ENCODE data around the gene DPYD.
"Not testable (repeated sequence)": the region's sequence is repeated elsewhere in the genome, so short reads cannot be mapped to it uniquely, and the experiment has no call there.

DPYD gene

DNA sequence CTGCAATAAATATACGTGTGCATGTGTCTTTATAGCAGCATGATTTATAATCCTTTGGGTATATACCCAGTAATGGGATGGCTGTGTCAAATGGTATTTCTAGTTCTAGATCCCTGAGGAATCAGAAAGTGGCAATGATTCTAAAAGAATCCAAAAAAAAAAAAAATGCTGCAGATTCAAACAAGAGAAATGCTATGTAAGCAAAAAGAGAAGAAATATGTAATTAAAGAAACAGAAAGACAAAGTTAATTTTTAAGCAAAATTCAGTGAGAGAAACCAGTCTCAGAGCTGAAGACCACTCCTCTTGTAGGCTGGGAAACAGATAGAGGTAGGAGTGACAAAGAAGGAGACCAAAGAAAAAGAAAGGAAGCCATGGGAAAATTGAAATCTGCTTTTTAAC is 571.0 kb downstream of the DPYD start:
- not testable (repeated sequence) for DNase-seq

DNA sequence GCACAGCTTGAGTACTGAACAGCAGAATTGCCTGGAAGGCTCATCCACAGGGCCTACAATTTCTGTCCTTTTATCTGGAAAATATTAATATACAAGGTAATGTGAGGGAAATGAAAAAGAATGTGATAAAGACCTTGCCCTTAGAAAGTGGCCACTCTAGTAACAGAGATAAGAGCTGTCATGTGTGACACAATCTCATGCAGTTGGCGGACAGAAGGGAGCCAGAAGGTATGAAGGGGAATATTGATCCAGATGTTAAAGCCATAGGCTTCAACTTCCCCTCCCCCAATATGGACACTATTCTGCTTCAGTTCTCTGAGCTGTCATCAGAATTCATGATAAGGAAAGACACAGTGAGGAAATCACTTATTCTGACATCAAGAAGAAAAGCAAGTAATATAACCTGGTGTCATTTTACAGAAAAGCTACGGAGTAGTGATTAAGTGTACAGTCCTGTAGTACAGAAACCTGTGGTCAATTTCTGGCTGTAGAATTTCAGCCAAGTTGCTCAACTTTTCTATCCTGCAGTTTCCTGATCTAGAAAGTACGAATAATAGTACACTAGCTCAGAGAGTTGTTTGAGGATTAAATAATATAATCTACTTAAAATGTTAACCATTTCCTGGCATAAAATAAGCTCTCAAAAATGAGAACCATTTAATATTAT is 572.1 kb downstream of the DPYD start:
- no peak for DNase-seq

DNA sequence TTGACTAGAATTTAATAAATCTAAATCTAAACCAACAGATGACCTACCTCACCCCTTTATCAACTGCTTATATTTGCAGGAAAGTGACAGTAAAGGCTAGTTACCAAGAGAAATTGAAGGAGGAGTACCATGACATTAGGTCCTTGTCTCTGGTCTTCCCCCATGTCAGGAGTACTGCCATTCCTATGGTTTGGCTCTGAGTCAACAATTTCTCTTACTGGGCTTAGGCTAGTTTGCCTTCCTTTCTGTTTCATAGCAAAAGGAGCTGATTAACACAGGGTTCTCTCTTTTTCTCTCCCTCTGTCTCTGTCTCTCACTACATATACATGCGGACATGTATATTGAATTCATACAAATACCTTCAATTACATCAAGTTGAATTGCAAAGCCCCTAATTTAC is 579.9 kb downstream of the DPYD start:
- DNase-seq, result no peak

DNA sequence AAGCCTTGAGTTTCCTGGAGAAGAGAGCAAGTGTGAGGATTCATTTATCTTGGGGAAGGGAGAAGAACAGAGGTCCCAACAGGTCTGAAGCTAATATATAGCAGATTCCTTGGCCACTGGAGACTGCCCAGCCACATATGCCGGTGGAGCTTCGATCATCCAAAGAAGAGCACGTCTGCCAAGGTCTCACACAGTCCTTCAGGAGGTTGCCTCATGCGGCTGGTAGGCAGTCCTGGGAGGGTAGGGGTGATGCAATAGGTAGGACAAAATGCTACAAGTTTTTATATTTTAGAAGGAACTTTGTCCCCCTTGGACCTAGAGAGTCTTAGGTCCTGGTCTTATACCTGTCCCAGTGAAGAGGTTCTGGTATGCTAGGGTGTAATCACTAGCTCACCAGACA is 582.5 kb downstream of the DPYD start:
- no peak for DNase-seq

DNA sequence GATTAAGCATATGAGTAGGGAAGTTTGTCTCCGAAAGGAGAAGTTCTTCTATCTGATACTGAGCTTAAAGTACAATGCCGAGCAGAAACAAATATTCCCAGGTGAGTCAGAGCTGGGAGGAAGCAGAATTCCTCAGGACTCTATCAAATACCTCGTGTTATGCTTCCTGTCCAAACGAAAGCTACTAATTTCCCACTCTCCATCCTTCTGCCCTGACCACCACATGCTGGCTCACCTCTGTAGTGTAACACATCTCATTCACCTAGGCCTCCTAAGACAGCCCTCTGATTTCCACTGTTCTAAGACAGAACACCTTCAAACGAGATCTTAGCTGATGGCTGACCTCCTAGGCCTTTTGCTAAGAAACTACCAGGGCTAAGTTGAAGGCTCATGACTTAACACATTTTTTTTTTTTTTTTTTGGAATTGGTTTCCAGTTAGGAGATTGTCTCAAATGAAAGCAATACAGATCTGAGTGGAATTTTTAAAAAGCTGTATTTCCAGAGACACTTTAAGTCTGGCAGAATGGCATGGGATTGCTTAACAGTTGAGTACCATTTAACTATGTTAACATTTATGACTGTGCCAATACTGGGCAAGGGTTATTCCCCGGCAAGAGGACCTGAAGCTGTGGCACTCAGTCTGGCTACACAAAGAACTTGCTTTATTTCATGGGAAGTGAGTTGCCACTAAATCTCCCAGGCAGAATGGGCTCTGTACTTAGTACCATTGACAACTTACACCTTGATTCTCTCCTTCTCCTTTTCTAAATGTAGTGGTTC is 583.4 kb downstream of the DPYD start:
- DNase-seq, result no peak

DNA sequence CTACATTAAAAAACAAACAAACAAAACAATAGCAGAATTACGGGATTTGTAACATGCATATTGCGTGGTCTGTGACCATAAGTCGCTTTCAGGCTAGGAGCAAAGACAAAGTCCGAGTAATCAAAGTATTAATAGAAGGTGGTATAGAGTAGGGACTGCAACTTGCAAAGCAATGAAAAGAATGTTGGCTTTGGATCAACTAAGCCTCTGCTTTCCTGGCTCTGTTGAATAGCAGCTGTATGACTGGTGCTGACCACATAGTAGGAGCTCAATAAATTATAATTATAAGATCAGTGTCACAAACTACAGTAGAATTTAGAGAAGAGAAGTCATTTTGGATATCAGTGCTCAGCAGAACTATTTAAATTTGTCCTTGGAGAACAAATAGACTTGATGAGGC is 586.4 kb downstream of the DPYD start:
- DNase-seq, result no peak

DNA sequence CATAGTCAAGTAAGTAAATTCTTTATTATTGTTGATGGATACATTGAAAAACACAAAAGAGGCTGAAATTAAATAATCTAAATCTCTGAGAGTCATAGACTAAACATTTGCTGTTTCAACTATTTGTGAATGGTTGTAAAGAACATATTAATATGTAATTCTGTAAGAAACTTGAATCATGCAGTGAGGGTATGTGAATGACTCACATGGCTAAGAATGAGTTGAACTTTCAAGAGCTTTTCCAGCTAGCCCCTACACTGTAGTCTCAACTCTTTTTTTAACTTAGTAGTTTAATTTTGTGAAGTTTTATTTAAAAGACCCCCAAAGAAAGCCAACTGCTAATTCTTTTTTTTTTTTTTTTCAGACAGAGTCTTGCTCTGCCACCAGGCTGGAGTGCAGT is 588.1 kb downstream of the DPYD start:
- DNase-seq, result no peak

DNA sequence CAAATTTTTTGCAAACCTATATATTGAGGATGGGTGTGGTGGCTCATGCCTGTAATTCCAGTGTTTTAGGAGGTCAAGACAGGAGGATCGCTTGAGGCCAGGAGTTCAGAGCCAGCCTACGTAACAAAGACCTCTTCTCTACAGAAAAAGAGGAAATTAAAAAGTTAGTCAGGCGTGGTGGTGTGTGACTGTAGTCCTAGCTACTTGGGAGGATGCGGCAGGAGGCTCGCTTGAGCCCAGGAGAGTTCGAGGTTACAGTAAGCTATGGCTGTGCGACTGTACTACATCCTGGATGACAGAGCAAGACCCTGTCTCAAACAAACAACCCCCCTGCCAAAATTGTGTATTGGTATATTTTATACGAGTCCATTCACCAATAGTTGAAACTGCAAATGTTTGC is 589.7 kb downstream of the DPYD start:
- DNase-seq, result no peak

DNA sequence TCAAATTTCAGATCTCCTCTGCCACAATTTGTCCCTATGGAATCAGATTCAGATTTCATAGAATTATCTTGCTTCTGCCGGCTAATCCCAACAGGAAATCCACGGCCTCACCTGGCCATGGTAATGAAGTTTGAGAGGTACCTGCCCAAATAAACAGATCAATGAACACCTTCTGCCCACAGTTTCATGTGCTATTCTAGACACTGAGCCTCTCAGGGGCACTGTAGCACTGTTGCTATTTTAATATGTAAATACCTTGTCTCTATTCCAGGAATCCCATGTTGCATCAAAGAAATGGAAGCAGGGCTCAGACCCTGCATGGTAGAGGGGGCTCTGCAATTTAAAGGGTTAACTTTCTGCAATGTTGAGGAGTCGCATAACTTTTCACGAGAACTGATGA is 606.1 kb downstream of the DPYD start:
- DNase-seq, result no peak

DNA sequence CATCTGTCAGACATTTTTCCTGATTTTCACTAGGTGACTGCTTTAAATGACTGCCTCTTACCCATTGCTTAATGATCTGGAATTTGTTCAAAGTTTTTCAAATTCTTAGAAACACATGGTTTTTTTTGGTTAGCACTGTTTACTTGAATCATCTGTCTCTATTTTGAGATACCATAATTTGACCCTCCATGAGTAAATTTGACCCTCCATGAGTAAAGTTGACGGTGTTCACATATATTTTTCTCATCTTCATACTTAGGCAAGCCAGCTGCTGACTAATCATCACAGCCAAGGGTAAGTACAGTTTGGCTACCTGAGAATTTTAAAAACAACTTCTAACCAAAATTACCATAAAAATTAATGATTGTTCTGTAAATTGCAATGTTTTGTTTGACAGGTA is 612.7 kb downstream of the DPYD start:
- DNase-seq, result no peak

DNA sequence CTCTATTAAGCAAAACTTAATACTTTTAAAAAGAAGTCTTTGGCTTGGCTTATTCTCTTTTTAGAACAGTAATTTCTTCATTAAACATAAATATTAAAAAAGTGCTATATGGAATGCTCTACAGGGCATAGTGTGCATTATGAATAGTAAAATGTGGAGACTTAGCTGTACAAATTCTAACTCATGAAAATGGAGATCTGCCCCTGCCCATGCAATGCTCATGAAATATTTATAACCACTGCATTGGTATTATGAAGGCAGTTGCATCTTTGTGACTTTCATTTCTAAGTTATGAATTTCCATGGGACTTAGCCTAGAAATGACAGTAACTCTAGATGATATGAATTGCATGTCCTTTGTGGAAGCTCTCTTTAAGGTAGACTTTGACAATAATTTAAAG is 613.3 kb downstream of the DPYD start:
- DNase-seq, result no peak

DNA sequence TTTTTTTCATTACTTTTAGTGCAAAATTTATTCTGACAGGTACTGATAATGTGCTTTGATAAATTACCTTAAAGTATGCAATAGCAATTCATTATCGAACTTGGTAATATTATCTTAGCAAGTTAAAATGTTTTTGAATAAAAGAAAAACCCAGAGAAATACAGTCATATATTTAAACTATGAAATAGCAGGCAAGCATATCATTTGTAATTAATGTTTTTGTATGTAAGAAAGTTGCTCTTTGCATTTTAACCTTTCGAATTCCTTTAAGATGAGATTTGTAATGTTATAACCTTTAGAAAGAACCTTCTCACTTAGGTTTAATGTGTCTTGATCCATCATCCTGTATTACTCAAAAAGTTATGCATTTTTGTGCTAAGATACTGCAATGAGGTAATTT is 613.7 kb downstream of the DPYD start:
- DNase-seq, result no peak

DNA sequence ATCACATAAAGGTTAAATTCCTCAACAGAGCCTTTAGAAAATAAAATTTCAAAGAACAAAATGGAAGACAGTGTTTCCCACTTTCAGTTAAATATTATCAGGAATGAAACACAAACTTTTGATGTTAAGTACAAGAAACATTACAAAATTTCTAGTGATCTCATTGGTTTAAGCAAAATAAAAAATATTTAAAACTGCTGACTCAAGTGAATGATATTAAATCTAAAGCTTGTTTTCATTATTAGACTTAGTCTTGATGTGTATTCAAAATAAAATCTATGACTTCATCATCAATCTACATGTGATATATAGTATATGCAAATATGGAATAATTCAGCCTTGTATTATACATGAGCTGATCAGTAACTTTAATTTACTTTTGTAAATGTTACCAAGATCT is 614.3 kb downstream of the DPYD start:
- DNase-seq, result no peak

DNA sequence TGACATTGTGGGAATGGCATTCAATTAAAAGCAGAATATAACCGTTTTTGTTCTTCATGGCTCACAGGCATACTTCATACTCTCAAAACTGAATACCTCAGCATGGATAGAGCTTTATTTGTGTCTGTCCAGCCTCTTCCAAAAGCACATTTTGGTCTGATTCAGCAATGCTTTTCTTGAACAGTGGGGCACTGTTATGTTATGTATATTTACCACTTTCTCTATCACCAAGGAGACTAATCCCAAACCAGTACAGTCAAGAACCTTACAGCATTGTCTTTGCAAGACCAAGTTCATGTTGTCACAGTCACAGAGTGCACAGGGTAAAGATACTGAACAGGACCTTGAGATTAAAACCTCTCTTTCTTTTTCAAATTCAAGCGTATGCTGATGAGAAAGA is 616.5 kb downstream of the DPYD start:
- DNase-seq, result no peak

DNA sequence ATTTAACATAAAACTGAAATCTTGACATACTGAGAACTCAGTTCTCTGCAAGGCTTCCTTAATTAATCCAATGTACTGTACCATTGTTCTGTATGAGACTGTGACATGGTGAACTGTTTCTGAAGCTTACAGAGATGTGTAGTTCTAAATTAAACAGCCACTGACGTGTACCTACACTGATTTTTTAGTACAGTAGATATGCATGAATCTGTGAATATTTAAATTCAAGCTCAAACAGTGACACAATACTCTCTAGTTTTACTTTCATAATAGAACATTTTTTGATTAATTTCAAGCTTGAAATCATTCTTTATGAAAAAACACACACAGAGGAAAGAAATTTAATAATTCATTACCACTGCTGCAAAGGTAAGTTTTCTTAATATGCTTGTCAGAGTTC is 621.9 kb downstream of the DPYD start:
- DNase-seq, result no peak

DNA sequence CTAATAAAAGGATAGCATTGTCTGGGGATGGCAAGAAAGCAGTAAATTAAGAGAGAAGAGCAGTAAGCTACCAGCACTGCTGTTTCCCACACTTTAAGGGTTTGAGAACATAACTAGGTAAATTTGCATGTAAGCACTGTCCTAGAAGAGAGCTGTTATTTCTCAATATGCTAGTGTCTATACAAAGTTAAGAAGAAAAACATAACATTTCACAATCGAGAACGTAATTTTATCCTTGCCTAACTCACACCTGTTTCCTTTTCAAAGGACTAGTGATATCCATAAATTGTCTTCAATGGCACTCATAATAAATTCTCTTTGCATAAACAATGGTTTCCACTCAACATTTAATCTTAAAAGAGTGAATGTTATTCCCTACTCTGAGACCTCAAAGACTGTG is 623.2 kb downstream of the DPYD start:
- DNase-seq, result no peak

DNA sequence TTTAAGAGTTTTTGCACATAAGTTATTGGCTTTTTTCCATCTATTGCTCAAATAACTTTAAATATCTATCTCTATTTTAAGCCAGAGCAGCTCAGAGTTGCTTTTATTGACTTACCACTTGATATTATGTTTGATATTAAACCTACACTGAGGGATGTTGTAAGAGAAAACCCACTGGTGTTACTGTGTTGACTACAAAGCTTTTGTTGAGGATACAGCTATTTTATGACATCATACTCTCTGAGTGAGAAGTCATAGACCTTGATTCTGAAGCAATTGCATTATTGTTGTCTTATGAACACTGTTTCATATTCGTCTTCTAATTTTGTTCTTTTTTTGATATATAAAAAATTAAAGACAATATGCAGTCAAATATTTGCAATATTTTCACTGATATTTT is 638.9 kb downstream of the DPYD start:
- no peak for DNase-seq

DNA sequence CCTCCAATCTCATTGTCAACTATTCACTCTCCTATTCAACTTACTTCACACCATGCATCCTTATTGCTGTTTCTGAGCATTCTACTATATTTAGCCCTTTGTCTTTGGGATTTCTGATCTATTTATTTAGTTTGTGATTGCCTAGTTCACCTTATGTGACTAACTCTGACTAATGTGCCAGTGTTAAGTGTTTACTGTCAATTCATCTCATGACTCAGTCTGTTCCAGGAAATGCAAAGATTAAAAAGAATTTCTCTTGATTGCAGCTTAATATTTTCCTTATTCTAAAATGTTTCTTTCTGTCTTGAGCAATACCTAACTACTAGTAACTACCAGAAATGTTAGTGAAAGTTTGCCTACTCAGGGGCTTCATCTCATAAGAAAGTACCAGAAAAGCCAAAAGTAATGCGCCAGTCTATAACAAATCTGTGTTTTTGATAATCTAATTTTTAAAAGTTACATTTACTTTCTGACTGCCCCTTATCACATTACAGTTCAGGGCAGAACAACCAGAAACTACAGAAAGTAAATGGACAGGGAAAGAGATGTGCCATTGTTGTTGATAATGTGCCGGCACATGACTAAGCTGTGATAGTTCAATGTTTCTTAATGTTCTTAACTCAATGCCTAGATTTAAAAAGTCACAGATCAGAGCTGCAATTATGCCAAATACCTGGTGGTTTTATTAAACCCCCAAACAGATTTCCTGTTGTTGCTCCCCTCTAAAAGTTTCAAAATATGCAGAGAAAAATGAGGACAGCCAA is 642.8 kb downstream of the DPYD start:
- no peak for DNase-seq

DNA sequence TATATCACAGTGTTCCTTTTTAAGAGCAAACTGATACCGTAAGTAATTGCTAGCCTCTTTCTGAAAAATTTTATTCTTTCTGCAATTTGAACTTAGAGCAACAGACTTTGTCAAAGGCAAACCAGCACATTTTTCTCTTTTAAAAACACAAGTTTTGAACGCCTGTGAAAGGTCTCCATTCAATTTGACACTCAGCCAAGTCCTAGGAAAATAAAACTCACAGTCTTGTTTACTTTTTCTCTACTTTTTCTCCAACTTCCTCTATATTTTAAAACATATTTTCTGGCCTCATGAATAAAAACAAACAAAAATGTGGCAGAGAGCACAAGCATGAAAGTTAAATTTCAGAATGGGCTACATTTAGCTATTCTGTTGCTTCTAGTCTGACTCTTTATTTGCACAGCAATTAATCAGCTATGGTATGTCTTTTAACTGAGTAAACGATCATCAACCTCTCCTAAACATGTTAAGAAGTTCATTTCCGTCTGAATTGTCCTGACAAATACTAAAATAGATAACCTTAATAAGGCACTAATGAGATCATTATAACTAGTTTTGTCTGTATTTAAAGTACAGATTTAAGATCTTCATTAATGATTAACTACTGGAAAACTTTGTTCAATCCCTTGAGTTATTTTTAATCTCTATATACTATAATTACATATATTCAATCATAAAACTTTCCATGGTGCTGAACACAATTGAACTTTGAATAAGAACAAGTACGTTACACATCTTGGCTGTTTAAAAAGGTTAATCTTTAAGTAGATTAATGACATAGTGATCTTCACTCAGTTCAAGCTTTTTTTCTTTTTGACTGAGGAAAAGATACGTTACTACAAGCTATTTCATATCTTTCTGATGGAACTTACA is 648.7 kb downstream of the DPYD start:
- DNase-seq, result no peak

DNA sequence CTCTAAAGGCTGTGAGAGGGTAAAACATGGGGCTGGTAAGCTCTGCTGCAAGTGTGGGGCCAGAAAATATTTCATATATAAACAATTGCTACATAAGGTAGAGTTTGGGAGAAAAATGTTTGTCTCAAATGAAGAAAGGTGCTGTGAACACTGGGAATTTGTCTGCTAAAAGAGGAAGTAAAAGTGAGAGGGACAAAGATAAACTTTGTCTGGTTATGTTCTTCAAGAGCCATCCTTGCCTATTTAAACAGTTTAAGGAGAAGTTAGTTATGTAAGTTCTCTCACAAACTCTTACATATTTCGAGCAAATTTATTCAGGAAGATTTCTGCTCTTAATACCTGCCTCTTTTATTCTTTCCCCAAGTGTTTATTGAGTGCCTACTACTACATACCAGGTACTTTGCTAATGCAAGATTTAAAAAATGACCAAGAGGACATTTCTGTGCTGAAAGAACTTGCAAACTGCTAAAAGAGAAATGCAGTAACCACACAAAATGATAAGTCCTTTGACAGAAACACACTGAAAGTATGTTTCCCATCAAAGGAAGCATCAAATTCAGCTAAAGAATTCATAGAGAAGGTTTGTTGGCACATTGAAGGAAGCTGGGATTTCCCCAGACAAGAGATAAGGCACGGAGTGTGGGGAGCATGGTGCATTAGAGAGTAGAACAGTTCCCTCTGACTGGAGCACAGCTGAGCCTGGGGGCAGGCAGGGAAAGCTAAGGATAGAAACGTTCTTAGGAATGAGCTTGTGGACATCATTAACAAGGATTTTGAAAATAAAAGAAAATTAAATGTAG is 650.1 kb downstream of the DPYD start:
- no peak for DNase-seq

DNA sequence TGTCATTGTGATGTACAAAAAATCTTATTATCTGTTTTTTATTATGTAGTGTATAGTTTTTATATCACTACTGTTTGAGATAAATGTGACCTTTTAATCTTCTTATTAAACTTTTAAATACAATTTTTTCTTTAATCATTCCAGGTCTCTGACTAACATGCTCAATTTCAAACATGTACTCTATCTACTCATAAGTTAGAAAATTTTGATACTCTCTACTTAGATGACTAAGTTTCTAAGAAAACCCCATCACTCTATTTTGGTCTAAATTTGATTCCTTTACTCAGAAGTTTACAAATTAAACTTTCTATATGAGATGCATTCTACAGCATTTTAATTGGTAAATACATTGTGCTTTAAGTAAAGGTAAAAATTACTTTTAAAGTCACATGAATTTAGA is 655.2 kb downstream of the DPYD start:
- no peak for DNase-seq

DNA sequence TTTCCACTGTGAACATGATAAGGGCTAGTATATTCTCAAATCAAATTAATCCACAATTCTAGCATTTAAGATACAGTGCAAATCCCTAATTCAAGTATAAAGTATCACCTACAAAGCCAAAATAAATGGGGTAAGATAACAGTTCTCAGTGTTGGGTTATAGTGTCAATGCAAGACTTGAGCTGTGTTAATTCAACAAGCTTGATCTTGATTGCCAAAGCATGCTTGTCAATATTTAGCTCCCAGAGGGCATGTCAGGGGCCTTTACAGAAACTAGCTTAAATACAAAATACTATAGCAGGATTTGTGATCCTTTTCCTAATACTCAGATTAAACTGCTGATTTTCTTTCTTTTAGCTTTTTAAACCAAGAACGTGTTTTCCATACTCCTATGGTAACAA is 658.0 kb downstream of the DPYD start:
- DNase-seq, result no peak

Measured in stimulated activated CD4-positive, alpha-beta T cell treated with anti-CD3 and anti-CD28 coated beads, Interleukin-1b, Interleukin-23, amount 100 ng/mL, for 48 hours (primary cell).